NK-92 treated with Interleukin-12 subunit alpha and Interleukin-12 subunit beta, amount 100 ng/mL, for 24 hours (cell line): Measurements from ENCODE around the gene SLC6A9.
A peak's percentile ranks its signal among the peaks of the same experiment; 100 is the strongest.

Experiments used
- DNase-seq: peaks from one replicate; lab custom pipeline; 2025; lab: John Stamatoyannopoulos, UW

The SLC6A9 gene

GRCh38 chr1:44048532-44049215 is 17.4 kb upstream of the SLC6A9 start:
- no peak for DNase-seq

GRCh38 chr1:44047131-44047530 is 15.9 kb upstream of the SLC6A9 start:
- DNase-seq = no peak

GRCh38 chr1:44045064-44045463 is 13.8 kb upstream of the SLC6A9 start:
- no peak for DNase-seq

- DNase-seq = no peak
These were observed 13.0 kb upstream of the SLC6A9 start for GRCh38 chr1:44044071-44044801.

GRCh38 chr1:44043176-44044070 is 12.2 kb upstream of the SLC6A9 start:
- DNase-seq = no peak

- DNase-seq = no peak
These were observed 9.6 kb upstream of the SLC6A9 start for GRCh38 chr1:44040846-44041245.

- no peak for DNase-seq
These were observed 9.2 kb upstream of the SLC6A9 start for GRCh38 chr1:44040418-44040817.

GRCh38 chr1:44038876-44039657 is 7.8 kb upstream of the SLC6A9 start:
- DNase-seq = no peak

GRCh38 chr1:44037154-44037553 is 5.9 kb upstream of the SLC6A9 start:
- DNase-seq = no peak

GRCh38 chr1:44036409-44037139 is 5.3 kb upstream of the SLC6A9 start:
- DNase-seq = no peak

GRCh38 chr1:44035726-44036408 is 4.6 kb upstream of the SLC6A9 start:
- no peak for DNase-seq

GRCh38 chr1:44034976-44035716 is 3.9 kb upstream of the SLC6A9 start:
- no peak for DNase-seq

- no peak for DNase-seq
These were observed 3.2 kb upstream of the SLC6A9 start for GRCh38 chr1:44034423-44034822.

- DNase-seq = no peak
These were observed 2.5 kb upstream of the SLC6A9 start for GRCh38 chr1:44033756-44034155.

GRCh38 chr1:44033041-44033575 is 1.8 kb upstream of the SLC6A9 start:
- no peak for DNase-seq

GRCh38 chr1:44032170-44032790 is 1.0 kb upstream of the SLC6A9 start:
- no peak for DNase-seq

- no peak for DNase-seq
These were observed 534 bp downstream of the SLC6A9 start for GRCh38 chr1:44030605-44031251.

GRCh38 chr1:44029911-44030604 is 1.2 kb downstream of the SLC6A9 start:
- DNase-seq = peak; percentile 89
